Inferior parietal cortex (tissue), 1 donor: ENCODE results near the gene RAI2.
A peak's percentile ranks its signal among the peaks of the same experiment; 100 is the strongest.

Experiments used
- DNase-seq: peaks from one replicate; pipeline ENCODE4 v3.0.0-alpha.2; 2016; ENCODE audit errors: extremely low spot score

The RAI2 gene

GRCh38 chrX:17829566-17829965, 31.5 kb downstream of the RAI2 start:
- DNase-seq = no peak

- no peak for DNase-seq
Observed at GRCh38 chrX:17828171-17828570, 32.9 kb downstream of the RAI2 start.

- no peak for DNase-seq
Observed at GRCh38 chrX:17826609-17827496, 34.2 kb downstream of the RAI2 start.

- no peak for DNase-seq
Observed at GRCh38 chrX:17824980-17825379, 36.1 kb downstream of the RAI2 start.

- no peak for DNase-seq
Observed at GRCh38 chrX:17822351-17822750, 38.7 kb downstream of the RAI2 start.

- no peak for DNase-seq
Observed at GRCh38 chrX:17820100-17820499, 41.0 kb downstream of the RAI2 start.

GRCh38 chrX:17818726-17819125, 42.4 kb downstream of the RAI2 start:
- DNase-seq = no peak

- DNase-seq = no peak
Observed at GRCh38 chrX:17817251-17817650, 43.8 kb downstream of the RAI2 start.

GRCh38 chrX:17814557-17814956, 46.5 kb downstream of the RAI2 start:
- no peak for DNase-seq

- DNase-seq = no peak
Observed at GRCh38 chrX:17814059-17814458, 47.0 kb downstream of the RAI2 start.

GRCh38 chrX:17813277-17813676, 47.8 kb downstream of the RAI2 start:
- DNase-seq = no peak

- no peak for DNase-seq
Observed at GRCh38 chrX:17812763-17813162, 48.3 kb downstream of the RAI2 start.

GRCh38 chrX:17809984-17810383, 51.1 kb downstream of the RAI2 start:
- DNase-seq = no peak

GRCh38 chrX:17809273-17809672, 51.8 kb downstream of the RAI2 start:
- no peak for DNase-seq

GRCh38 chrX:17805120-17805519, 56.0 kb downstream of the RAI2 start:
- no peak for DNase-seq

GRCh38 chrX:17803449-17803848, 57.6 kb downstream of the RAI2 start:
- DNase-seq = no peak

- no peak for DNase-seq
Observed at GRCh38 chrX:17802756-17803155, 58.3 kb downstream of the RAI2 start.

- DNase-seq = no peak
Observed at GRCh38 chrX:17801431-17801830, 59.7 kb downstream of the RAI2 start.

- no peak for DNase-seq
Observed at GRCh38 chrX:17798921-17799320, 62.2 kb downstream of the RAI2 start.

- no peak for DNase-seq
Observed at GRCh38 chrX:17792826-17793225, 68.3 kb downstream of the RAI2 start.

- no peak for DNase-seq
Observed at GRCh38 chrX:17788956-17789562, 72.0 kb downstream of the RAI2 start.

- peak; percentile 44 for DNase-seq
Observed at GRCh38 chrX:17788439-17788838, 72.7 kb downstream of the RAI2 start.

GRCh38 chrX:17787557-17787956, 73.5 kb downstream of the RAI2 start:
- DNase-seq = no peak
